IPS-18c (cell line): ENCODE data around the gene GPR63.

Experiments used
- H3K4me3 ChIP-seq: 2 replicates; pipeline ENCODE4 v1.7.0; 2013; ENCODE audit warnings: low read depth, mild to moderate bottlenecking, low read length, moderate library complexity; ENCODE audit not compliant: insufficient read depth
- H3K9me3 ChIP-seq: one replicate; pipeline ENCODE4 v1.6.1; 2013; ENCODE audit warnings: mild to moderate bottlenecking, low read length, moderate library complexity; ENCODE audit not compliant: control insufficient read depth, insufficient read depth

GPR63 gene

DNA sequence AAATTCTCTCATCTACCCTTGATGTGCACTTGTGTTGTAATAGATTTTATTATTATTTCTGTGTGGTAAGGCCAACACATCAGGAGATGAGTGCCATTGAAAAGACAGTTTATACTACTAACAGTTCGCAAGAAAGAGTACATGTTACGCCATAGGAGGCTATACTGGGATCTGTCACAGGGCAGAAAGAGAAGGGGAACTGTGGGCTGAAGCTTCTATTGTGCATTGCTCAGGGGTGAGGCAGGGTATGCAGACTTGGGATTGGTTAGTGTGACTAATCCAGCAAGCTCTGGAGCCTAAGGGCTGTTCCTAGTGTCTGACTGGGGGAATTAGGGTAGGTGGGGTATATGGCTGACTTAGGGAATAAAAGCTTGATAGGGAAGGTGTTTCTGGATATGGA is 50.9 kb downstream of the GPR63 start:
- no peaks in the 10 kb centered on the region for H3K9me3 ChIP-seq
- no peak overlapping the region for H3K4me3 ChIP-seq

DNA sequence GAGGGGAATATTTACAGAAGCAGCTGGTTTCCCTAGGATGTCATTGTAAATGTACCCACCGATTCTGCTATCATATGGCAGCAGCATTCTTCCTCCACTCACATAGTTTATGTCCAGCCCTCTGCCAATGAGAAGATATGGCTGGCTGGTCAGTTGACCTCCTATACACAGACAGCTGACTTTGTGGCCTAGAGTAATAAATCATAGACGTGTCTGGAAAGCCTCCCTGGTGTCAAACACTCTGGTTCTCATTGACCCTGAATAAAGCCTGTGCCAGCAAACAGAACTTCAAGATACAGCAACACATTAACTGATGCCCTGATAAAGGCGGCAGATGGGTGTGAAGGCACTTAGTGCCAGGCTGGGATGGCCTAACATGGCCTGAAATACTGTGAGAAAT is 52.6 kb downstream of the GPR63 start:
- Histone ChIP-seq H3K4me3 (no peak overlapping the region), H3K9me3 (no peaks in the 10 kb centered on the region)

DNA sequence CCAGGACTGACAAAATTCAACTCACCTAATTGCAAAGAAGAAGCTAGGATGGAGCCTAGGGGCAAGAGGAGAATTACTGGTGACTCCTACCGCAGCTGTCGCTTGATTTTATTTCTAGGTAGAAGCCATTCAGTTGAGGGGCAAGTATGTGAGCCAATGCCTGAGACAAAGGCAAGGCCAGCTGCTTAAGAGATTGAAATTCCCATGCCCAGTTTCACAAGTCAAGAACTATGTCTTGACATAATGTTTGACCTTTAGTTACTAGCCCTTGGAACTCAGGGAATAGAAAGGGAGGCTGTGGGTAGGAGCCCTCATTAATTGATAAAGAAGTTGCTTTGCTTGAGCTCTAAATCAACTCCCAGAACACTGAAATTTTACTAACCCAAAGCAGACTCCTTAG is 54.0 kb downstream of the GPR63 start:
- no peaks in the 10 kb centered on the region for H3K9me3 ChIP-seq
- no peak overlapping the region for H3K4me3 ChIP-seq

DNA sequence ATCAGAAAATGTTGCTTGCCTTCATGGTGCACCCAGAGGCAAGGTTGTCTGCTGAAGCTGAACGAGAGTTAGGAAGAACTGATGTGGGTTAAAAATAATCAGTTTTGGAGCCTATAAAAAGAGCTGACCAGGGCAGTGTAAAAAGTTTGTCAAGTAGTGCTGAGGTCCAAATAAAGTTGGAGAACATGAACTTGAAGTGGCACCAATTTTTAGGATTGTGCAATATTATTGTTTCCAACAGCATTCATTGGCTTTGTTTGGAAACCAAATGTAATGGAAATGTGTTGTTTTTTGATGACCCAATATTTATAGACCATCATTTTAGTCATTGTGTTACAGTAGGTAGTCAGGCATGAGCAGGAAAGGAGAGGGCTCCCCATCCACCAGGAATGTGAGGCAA is 55.7 kb downstream of the GPR63 start:
- Histone ChIP-seq H3K9me3 (no peaks in the 10 kb centered on the region), H3K4me3 (no peak overlapping the region)

DNA sequence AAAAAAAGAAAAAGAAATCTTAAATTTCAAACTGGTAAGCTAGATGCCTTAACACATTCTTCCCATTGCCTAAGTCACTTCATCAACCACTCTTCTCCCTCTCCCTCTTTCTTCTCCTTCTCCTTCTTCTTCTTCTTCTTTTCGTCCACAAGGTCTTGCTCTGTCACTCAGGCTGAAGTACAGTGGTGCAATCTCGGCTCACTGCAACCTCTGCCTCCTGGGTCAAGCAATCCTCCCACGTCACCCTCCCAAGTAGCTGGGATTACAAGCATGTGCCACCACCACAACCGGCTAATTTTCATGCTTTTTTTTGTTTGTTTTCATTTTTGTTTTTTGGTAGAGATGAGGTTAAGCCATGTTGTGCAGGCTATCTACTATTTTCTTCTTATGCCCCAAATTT is 60.2 kb downstream of the GPR63 start:
- Histone ChIP-seq H3K9me3 (no peaks in the 10 kb centered on the region), H3K4me3 (no peak overlapping the region)

DNA sequence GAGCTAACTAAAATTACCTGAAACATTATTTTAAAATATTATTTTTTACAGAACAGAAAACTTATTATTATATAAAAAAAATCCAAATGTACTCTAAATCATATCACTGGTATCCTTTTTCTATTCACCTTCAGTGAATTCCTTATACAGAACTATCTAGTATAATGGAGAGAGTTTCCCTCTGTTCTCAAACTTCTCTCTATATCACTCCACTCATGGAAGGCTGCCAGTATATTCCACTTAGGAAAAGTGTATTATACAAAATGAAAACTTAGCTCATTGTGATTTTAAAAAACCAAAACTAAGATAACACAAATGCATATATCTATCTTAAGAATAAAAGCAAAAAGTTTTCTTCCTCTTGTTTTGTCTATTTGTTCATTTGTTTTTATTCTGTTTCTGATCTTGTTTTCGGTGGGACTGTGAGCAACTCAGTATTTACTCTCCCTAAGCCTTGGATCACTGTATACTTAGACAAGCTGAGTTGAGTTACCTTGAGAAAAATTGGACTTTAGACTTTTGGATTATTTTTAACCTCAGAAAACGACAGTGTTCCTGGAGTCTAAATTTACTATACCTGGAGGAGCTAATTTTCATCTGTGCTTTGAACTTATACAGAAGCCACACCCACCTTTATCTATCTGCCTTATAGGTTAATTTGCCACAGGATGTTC is 61.4 kb downstream of the GPR63 start:
- peaks cover 2% of the 10 kb centered on the region for H3K9me3 ChIP-seq

DNA sequence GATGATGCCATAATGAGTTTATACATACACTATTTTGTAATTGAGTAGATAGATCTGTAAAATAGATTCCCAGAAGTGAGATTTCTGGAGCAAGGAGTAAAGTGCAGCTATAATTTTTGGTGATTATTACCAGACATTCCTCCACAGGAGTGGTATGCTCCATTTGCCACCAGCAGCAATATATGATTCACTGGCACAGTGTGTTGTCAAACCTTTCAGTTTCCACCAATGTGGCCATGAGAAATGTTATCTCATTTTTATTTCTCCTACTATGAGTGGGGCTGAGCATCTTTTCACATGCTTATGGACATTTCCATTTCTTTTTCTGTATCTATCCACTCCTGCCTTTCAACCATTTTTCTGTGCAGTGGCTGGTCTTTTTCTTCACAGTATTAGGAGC is 70.5 kb downstream of the GPR63 start:
- Histone ChIP-seq H3K4me3 (no peak overlapping the region), H3K9me3 (peaks cover 2% of the 10 kb centered on the region)

More for the DNA sequence above, 61.4 kb downstream of the GPR63 start:
- H3K4me3 ChIP-seq: no peak overlapping the region

DNA sequence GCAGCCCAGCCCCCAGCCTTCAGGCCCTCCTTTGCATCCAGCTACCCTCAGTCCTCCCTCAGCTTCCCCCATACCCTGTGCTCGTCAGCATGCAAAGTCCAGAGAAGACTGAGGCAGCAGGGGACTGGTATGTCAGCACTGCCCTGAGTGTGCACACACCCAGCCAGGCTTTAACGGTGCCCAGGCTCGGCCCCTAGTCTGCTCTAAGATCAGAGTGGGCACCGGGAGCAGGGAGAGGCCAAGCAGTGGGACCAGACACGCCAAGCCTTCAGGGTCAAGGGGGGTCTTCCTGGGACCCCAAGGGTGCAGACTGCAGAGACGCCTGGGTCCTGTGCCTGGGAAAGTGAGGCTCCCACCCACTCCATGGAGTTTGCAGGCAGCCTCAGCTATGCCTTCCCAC is 74.7 kb downstream of the GPR63 start:
- Histone ChIP-seq H3K4me3 (no peak overlapping the region), H3K9me3 (no peaks in the 10 kb centered on the region)

DNA sequence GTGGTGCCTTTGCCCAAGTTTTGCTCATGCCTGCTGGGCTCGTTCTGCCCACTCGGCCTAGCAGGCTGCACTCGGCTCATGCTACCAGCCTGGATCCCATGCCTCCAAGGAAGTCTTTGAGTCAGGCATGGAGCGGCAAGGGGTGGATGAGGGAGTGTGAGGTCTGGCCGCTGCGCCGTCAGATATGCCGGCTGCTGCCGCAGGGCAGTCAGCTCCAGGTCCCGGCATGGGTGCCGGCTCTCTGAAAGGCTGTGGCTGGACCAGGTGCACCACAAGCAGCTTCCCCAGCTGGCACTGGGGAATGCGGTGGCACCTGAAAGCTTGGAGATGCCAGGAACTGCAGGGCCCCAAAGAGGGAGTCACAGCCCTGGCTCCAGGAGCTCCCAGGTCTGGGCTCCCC is 75.5 kb downstream of the GPR63 start:
- H3K4me3 ChIP-seq: no peak overlapping the region
- no peaks in the 10 kb centered on the region for H3K9me3 ChIP-seq

DNA sequence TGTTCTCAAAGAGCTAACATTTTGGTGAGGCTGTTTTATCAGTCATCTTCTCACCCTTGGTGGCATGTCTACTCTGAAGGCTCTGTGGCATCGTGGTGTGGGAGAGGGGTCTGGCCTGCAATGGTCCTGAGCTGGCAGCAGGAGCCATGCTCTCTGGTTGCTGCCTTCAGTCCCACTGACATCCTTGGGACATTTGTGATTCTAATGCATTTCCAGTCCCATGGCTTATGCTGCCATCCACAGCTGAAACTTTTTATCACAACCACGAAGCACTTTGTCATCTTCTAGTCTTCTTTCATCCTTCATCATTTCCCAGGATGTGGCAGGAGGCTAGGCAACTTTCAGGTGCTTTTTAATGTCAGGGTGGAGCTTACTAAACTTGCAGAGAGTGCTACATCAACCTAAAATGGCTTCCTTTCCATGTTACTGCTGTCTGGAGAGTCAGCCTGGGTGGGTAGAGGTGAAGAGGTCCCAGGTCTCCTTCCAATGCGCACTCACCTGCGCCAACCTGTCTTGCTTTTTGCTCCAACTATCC is 77.1 kb downstream of the GPR63 start:
- Histone ChIP-seq H3K4me3 (no peak overlapping the region), H3K9me3 (no peaks in the 10 kb centered on the region)

DNA sequence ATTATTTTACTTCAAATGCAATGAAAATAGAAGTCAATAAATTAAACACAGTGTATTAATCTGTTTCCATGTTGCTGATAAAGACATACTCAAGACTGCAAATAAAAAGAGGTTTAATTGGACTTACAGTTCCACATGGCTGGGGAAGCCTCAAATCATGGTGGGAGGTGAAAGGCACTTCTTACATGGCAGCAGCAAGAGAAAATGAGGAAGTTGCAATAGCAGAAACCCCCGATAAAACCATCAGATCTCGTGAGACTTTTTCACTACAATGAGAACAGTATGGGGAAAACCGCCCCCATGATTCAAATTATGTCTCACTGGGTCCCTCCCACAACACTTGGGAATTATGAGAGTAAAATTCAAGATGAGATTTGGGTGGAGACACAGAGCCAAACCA is 82.2 kb downstream of the GPR63 start:
- H3K9me3 ChIP-seq: no peaks in the 10 kb centered on the region
- no peak overlapping the region for H3K4me3 ChIP-seq

DNA sequence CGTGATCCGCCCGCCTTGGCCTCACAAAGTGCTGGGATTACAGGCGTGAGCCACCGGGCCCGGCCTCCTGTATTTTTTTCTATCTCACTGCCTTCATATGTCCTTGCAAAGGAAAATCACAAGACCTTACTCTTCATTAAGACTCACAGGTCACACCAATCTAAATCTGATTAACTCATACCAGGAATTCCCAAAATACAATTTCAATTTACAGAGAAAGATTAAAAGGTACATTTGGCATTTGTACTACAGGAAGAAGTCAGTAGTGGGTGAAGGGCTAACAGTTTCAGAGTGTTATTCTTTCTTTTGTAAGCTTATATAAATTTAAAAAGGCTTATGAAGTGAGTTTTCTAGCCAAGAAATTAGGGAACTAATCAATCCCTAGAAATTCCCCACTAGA is 87.4 kb downstream of the GPR63 start:
- H3K4me3 ChIP-seq: no peak overlapping the region
- H3K9me3 ChIP-seq: no peaks in the 10 kb centered on the region
